ENCODE data around the gene RAP1GAP. TPM values are rescaled to one million over a fixed set of nuclear protein-coding genes. Genes with fewer than 3 reads are reported as not detected.

The RAP1GAP gene
- total and polyA plus RNA-seq, 4 donors = 5.6 to 64.7 (median 28.0) TPM

- DNase-seq (no peak), ATAC-seq (ENCODE audit: insufficient read depth, low FRiP score) (no peak)
- Histone ChIP-seq H3K27ac (ENCODE audit: low read depth in 1 of 2, low read length in 1 of 2) (no peak overlapping the region), H3K9ac (ENCODE audit: insufficient read depth in 1 of 2, low read length in 2 of 2) (no peak overlapping the region), H3K4me3 (no peak overlapping the region), H3K27me3 (ENCODE audit: control insufficient read depth in 3 of 3, insufficient read depth in 3 of 3, low read length in 2 of 3) (no peaks in the 10 kb centered on the region), H3K36me3 (ENCODE audit: control insufficient read depth in 4 of 4, insufficient read depth in 4 of 4, low read length in 4 of 4) (peaks cover 0 to 3% (median 0%) of the 10 kb centered on the region in 4 donors), H3K9me3 (ENCODE audit: control insufficient read depth in 4 of 4, insufficient read depth in 3 of 4, low read length in 3 of 4) (peaks cover 0 to 4% (median 0%) of the 10 kb centered on the region in 4 donors), H3K4me1 (ENCODE audit: control insufficient read depth in 5 of 5, insufficient read depth in 5 of 5, low read length in 5 of 5) (peaks cover 0 to 4% (median 0%) of the 10 kb centered on the region in 5 donors)
- TF ChIP-seq CTCF (IDR thresholded peaks at IDR 0.05; ENCODE audit: control extremely low read depth, extremely low read depth) = no peak
- 86 to 91% methylated on average over 35 to 39 of the region's 39 CpGs for WGBS, 2 donors
Observed at GRCh38 chr1:21603177-21604138, 65.7 kb downstream of the RAP1GAP start.

DNA sequence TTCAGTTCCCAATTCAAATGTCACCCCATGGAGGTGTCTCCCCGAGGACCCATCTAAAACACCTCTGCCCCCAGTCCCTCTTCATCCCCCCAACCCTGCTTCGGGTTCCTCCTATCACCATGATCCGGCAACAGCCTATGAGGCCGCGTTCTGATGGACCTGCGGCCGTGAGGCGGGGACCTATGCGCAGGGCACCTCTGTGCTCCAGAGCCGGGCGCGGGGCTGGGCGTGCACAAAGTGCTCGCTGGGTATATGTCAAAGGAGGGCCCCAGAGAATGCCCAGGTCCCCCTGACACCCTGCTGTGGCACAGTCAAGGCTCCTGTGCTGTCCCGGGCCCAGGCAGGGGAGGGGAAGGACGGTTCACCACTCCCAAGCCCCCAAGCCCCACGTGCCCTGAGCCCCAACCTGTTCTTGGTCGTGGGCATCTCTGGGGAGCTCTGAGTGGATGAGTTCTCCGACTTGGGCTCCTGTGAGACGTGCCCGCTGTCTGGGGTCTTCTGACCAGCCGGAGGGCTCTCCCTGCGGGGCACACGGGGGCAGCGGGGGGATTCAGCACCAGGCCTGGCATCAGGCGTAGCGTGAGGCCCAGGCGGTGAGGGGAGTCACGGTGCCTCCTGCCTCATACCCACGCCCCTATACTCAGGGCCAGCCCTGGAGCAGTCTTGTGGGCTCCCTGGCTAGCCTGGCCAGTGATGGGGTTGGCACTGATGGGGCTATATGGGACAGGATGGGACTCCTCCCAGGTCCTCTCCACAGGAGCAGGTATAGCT, 67.7 kb downstream of the RAP1GAP start:
- Histone ChIP-seq H3K9ac (ENCODE audit: insufficient read depth in 1 of 2, low read length in 2 of 2) (no peak overlapping the region), H3K27ac (ENCODE audit: low read depth in 1 of 2, low read length in 1 of 2) (no peak overlapping the region), H3K4me3 (no peak overlapping the region), H3K36me3 (ENCODE audit: control insufficient read depth in 4 of 4, insufficient read depth in 4 of 4, low read length in 4 of 4) (peaks cover 0 to 4% (median 0%) of the 10 kb centered on the region in 4 donors), H3K27me3 (ENCODE audit: control insufficient read depth in 3 of 3, insufficient read depth in 3 of 3, low read length in 2 of 3) (no peaks in the 10 kb centered on the region), H3K4me1 (ENCODE audit: control insufficient read depth in 5 of 5, insufficient read depth in 5 of 5, low read length in 5 of 5) (no peaks in the 10 kb centered on the region), H3K9me3 (ENCODE audit: control insufficient read depth in 4 of 4, insufficient read depth in 3 of 4, low read length in 3 of 4) (peaks cover 0 to 4% (median 0%) of the 10 kb centered on the region in 4 donors)
- DNase-seq (no peak), ATAC-seq (ENCODE audit: insufficient read depth, low FRiP score) (no peak)
- no peak for TF ChIP-seq CTCF (IDR thresholded peaks at IDR 0.05; ENCODE audit: control extremely low read depth, extremely low read depth)
- WGBS, 2 donors = 88 to 90% methylated on average over 29 to 30 of the region's 30 CpGs

GRCh38 chr1:21599402-21599801, 69.8 kb downstream of the RAP1GAP start:
- Histone ChIP-seq H3K27me3 (ENCODE audit: control insufficient read depth in 3 of 3, insufficient read depth in 3 of 3, low read length in 2 of 3) (no peaks in the 10 kb centered on the region), H3K4me1 (ENCODE audit: control insufficient read depth in 5 of 5, insufficient read depth in 5 of 5, low read length in 5 of 5) (no peaks in the 10 kb centered on the region), H3K27ac (ENCODE audit: low read depth in 1 of 2, low read length in 1 of 2) (no peak overlapping the region), H3K9ac (ENCODE audit: insufficient read depth in 1 of 2, low read length in 2 of 2) (no peak overlapping the region), H3K36me3 (ENCODE audit: control insufficient read depth in 4 of 4, insufficient read depth in 4 of 4, low read length in 4 of 4) (peaks cover 0 to 4% (median 0%) of the 10 kb centered on the region in 4 donors), H3K4me3 (no peak overlapping the region), H3K9me3 (ENCODE audit: control insufficient read depth in 4 of 4, insufficient read depth in 3 of 4, low read length in 3 of 4) (peaks cover 0 to 2% (median 0%) of the 10 kb centered on the region in 4 donors)
- DNase-seq = no peak
- TF ChIP-seq CTCF (IDR thresholded peaks at IDR 0.05; ENCODE audit: control extremely low read depth, extremely low read depth) = no peak
- no peak for ATAC-seq (ENCODE audit: insufficient read depth, low FRiP score)
- 80 to 90% methylated on average over 15 of the region's 15 CpGs for WGBS, 2 donors
